GM12873 (cell line): ENCODE results near the gene EDIL3.

Source experiments
- CTCF ChIP-seq: IDR thresholded peaks from 2 replicates; pipeline ENCODE4 v1.5.1; 2012; ENCODE audit warnings: low read depth, mild to moderate bottlenecking, moderate library complexity, low read length, control low read depth; ENCODE audit not compliant: insufficient read depth; ENCODE audit errors: missing control alignments

EDIL3 gene

DNA sequence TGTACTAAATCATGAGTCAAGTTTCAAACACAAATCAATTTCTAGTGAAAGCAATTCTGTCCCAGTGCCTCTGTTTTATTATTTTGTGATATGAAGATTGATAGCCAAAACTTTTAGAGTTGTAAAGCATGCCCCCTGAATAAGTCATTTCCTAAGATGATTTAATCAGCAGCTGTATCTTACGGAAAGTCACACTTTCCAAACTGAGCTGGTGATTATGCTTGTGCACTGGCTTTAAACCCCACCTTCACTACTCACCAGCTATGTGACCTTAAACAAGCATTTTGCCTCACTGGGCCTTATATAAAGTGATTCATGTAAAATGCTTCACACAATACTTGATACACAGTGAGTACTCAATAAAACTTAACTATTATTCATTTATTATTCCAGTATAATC is 78.1 kb downstream of the EDIL3 start:
- TF ChIP-seq CTCF: no peak

- TF ChIP-seq CTCF: no peak
Observed at GRCh38 chr5:84304599-84304998, 80.1 kb downstream of the EDIL3 start.

- TF ChIP-seq CTCF: no peak
Observed at GRCh38 chr5:84303315-84303714, 81.4 kb downstream of the EDIL3 start.

DNA sequence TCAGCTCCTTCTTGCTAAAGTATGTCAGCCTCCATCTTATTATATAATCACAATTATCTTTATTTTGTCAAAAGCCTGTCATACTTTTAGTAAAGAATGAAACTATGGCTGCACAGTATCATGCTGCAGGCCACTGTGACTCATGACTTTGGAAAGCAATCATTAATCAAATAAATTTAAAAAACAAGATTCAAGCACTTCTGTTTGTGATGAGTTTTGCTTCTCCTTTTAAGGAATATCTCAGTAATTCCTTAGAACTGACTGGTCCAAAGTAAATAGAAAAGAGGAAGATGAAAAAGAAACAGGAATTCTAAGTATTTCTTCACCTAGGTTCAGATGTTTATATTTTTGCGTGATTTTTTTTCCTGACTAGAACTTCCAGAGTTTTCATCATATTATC is 83.1 kb downstream of the EDIL3 start:
- TF ChIP-seq CTCF: no peak

- TF ChIP-seq CTCF: no peak
Observed at GRCh38 chr5:84299959-84300358, 84.7 kb downstream of the EDIL3 start.

- TF ChIP-seq CTCF: no peak
Observed at GRCh38 chr5:84298628-84299027, 86.1 kb downstream of the EDIL3 start.

DNA sequence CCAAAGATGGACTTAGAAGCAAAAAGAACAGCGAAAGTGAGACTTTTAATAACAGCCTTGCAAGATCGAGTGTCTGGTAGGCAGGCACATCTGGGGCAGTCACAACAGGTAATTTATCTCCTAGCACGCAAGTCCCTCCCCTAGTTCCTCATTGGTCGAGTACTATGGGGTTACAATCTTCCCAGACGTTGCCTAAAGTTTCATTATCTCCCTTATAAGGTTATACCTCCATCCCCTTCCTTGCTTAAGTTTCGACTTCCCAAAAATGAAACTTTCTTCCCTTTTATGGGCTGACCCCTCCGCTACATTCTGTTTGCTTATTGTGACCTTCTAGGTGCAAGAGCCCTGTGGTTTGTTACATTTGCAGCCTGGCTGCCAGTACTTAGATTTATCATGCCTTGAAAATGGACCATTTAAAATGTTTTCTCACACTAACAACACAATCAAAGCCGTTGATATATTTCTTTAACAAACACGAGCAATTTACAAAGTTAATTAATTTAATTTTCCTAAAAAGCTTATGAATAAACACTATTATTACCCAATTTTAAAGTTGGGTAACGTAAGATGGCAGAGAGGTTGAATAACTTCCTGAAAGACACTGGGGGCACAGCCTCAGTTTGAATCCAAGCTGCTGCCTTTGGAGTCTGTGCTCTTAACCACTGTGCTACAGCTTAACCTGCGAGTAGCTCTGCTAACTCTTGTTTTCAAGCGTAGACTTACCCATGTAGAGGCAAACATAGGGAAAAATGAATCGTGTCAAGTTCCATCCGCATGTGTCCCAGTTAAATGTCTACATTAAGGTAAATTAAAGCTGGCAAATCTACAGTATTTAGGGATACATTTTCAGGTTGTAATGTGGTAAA is 91.7 kb downstream of the EDIL3 start:
- no peak for TF ChIP-seq CTCF
